Left cardiac atrium (tissue), 4 donors: ENCODE data around the gene BMI1. TPM values are rescaled to one million over a fixed set of nuclear protein-coding genes. Genes with fewer than 3 reads are reported as not detected.
"Not testable (repeated sequence)": the region's sequence is repeated elsewhere in the genome, so short reads cannot be mapped to it uniquely, and the experiment has no call there.

Source experiments
- ATAC-seq, 2 donors: fragments of 200-7000 bp; cut with Tn5 transposase; one replicate each; pipeline ENCODE4 v1.9.1; 2020; ENCODE audit warnings: mild to moderate bottlenecking in 2 of 2, moderate library complexity in 2 of 2
- DNase-seq: peaks from one replicate; pipeline ENCODE4 v3.0.0-alpha.2; 2020
- intact Hi-C, 2 donors: fragments of 100-400 bp; cut with DNase I; formaldehyde crosslinking; loops; one replicate each; pipeline versions ENCODE4 v1.14.1 to v1.15.1; 2022 to 2023
- long read RNA-seq: library from polyadenylated mRNA; unstranded; transcript quantifications from one replicate; pipeline ENCODE4 v2.0.0, GENCODE V29; 2021
- total RNA-seq, 2 donors: library from RNA; stranded (reverse); fragmentation: NEBNext Ultra II Directional; extraction: Animal tissue kit (Norgen Biotek cat#: 25700); gene quantifications; one replicate each; pipeline ENCODE4 v1.2.1, GENCODE V29; 2021
- donor health status: DM: no; HTN: yes; CAD: no.
- donor health status: DM: no; HTN: yes; CAD: no; lungs with severe emphysema.
- donor health status: DM: yes; HTN: yes; CAD: no.
- donor health status: Dilated cardiomyopathy.

The BMI1 gene
- total RNA-seq = 10 to 100 TPM; 39.9 to 40.5 TPM
- long read RNA-seq, transcript BMI1-201 (10 exons, 3,428 nt) = major isoform, 12 of 14 reads
- long read RNA-seq, partial matches to known transcripts = 0 of 14 reads
- long read RNA-seq, other reads (novel, unspliced or antisense) = 2 of 14 reads

- intact Hi-C loops = no loop called here
- DNase-seq (peak; percentile 81), ATAC-seq (peak; percentile 79)
Measured at GRCh38 chr10:22320591-22321155, at the start of gene BMI1. Gene BMI1 (plus strand): TSS chr10:22321099. CDS start chr10:22326450, 5,351 bp downstream.

DNA sequence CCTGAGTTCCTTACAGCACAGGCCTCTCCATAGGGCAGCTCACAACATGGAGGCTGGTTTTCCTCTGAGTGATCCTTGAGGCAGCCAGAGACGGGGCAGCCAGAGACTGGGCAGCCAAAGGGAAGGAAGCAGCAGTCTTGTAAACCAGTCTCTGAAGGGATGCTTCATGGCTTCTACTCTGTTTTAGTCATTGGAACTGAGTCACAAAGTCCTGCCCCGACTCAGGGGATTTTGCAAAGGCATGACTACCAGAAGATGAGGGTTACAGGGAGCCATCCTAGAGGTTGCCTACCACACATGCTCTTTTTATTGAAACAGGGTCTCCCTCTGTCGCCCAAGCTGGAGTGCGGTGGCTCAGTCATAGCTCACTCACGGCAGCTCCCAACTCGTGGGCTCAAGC is 49.1 kb upstream of the BMI1 start:
- intact Hi-C loops = no loop called here
- ATAC-seq (no peak), DNase-seq (no peak)

DNA sequence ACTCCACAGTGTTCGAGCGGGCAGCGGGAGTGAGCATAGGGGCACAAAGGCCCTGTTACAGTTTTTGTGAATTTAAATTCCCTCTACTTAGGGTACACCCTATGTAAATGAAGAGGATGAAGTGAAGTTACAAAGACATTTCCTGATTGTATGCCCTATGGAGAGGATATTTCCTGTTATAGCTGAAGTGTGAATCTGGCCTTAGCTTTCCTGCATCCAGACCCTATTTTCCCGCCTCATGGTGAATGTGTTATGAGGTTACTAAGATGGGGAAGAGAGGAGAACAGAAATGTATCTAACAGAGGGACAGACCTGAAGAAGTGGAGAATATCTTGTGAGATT is 42.5 kb upstream of the BMI1 start:
- intact Hi-C loops = no loop called here
- no peak for ATAC-seq
- no peak for DNase-seq

DNA sequence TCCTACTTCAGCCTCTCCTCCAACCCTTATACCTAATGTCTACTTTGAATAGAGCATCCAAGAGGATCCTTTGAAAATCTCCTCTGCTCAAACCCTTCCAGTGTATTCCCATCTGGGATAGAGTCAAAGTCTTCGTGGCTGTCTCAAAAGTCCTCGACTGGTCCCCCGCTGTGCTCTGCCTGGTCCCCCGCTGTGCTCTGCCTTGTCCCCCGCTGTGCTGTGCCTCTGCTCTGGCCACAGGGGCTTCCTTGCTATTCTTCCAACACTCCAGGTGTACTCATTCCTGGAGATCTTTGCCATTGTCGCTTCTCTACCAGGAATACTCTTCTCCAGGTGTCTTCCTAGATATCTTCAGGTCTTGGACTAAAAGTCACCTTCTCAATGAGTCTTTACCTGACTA is 40.8 kb upstream of the BMI1 start:
- DNase-seq (no peak), ATAC-seq (no peak)
- intact Hi-C loops = no loop called here

- intact Hi-C loops = no loop called here
- DNase-seq (no peak), ATAC-seq (no peak)
Measured at GRCh38 chr10:22285130-22285529, 35.8 kb upstream of the BMI1 start.

DNA sequence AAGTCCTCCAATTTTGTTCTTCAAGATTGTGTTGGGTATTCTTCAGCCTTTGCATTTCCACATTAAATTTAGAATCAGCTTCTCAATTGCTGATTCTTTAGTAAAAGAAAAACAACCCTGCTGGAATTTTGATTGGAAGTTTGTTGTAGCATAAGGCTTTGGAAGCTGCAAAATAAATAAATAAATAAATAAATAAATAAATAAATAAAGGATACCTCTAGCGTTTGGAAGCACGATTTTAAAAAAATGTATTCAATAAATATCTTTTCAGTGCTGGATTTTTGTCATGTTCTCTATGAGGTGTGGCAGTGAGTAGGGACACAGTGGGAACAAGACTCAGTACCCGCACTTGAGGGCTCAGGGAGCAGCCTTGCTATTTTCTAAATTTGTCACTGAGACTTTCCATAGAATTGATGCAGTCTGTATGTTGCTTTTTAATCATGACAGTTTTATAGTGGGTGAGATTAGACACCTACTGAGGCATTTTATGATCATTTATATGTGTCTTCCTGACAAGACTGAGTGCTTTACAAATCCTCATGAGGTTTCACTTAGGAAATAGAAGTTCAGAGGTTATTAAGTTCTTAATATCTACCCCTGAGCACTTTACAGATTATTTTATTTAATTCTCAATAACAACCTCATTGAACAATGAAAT is 27.0 kb upstream of the BMI1 start:
- intact Hi-C loops = no loop called here
- DNase-seq (no peak), ATAC-seq (no peak)

DNA sequence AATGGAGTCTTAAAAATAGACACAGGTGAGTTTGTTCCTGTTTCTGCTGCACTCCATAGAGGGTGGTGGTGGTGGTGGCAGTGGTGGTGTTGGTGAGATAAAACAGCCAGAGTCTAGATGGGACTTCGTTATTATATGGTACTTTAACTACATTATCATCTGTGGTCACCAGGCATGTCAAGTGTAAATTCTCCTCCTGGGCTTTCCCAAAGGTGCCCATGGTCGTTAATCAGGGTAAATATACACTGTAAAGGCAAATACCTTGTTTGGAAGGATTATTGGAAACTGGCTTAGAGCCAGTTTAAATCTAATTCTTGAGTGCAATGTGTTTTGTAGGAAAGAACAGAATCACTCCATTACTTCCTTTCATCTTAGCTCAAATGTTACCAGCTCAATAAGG is 26.2 kb upstream of the BMI1 start:
- ATAC-seq (no peak), DNase-seq (no peak)
- intact Hi-C loops = no loop called here

DNA sequence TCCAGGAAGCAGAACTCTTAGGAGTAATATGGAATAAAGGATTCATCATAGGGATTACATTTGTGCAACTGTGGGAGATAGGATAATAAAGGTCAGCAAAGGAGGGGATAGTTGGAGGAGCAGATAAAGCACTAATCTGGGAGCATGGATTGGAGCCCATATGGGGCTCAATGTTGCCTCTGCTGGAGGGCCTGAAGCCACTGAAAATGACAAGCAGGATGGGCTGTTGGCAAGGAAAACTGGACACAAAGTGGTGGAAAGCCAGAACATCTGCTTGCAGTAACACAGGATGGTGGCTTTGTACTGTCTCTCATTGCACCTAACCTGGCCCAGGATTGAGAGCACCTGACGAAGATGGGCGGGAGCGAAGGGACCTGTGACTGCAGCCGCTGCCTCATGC is 19.7 kb upstream of the BMI1 start:
- intact Hi-C loops = no loop called here

GRCh38 chr10:22303461-22303860 is 17.4 kb upstream of the BMI1 start:
- no peak for DNase-seq
- intact Hi-C loops = no loop called here
- ATAC-seq = no peak

More for the DNA sequence above, 19.7 kb upstream of the BMI1 start:
- DNase-seq (no peak), ATAC-seq (no peak)

GRCh38 chr10:22305721-22306120 is 15.2 kb upstream of the BMI1 start:
- no peak for DNase-seq
- intact Hi-C loops = no loop called here
- ATAC-seq = no peak

- DNase-seq (no peak), ATAC-seq (no peak)
- intact Hi-C loops = no loop called here
Measured at GRCh38 chr10:22308390-22308789, 12.5 kb upstream of the BMI1 start.

GRCh38 chr10:22309180-22310000 is 11.5 kb upstream of the BMI1 start:
- intact Hi-C loops = no loop called here
- DNase-seq (no peak), ATAC-seq (no peak)

- not testable (repeated sequence) for ATAC-seq, DNase-seq
- intact Hi-C loops = loop anchor here (10.0 kb wide), 2 partner anchors 55 to 305 kb away; partner anchors contain the start of gene DNAJC1 (in 1 of the 2)
Measured at GRCh38 chr10:22310012-22310411, 10.9 kb upstream of the BMI1 start.

- intact Hi-C loops = loop anchor here (10.0 kb wide), 2 partner anchors 56 to 306 kb away; partner anchors contain the start of gene DNAJC1 (in 1 of the 2)
- ATAC-seq = no peak
- DNase-seq = no peak
Measured at GRCh38 chr10:22310928-22311327, 10.0 kb upstream of the BMI1 start.

DNA sequence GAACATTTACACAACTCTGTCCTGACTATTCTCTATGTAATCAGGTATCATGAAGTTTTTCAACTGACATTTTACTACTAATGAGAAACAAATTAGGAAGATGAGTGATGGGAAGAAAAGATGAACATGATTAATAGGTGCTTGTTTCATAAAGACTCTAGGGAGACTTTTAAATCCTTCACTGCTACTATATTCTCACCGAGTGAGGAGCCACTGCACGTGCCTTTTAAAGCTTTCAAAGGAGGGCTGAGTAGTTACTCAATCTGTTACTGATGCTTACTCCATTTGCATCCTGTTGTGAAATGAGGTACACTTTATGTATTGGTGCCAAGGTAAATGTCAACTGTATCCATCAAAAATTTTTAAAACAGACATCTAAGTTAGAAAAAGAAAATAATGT is 6.0 kb upstream of the BMI1 start:
- ATAC-seq (no peak), DNase-seq (no peak)
- intact Hi-C loops = loop anchor here (5.0 to 10.0 kb wide), 4 partner anchors 60 to 310 kb away; partner anchors contain the start of gene DNAJC1 (in 1 of the 2)

- intact Hi-C loops = loop anchor here (5.0 to 10.0 kb wide), 4 partner anchors 61 to 311 kb away; partner anchors contain the start of gene DNAJC1 (in 1 of the 2)
- ATAC-seq (peak in 1 of 2 donors; percentile 5), DNase-seq (no peak)
Measured at GRCh38 chr10:22315455-22316285, 5.2 kb upstream of the BMI1 start.

- DNase-seq = peak; percentile 92
- ATAC-seq = peak; percentile 91 to 93
- intact Hi-C loops = loop anchor here (5.0 to 10.0 kb wide), 4 partner anchors 62 to 312 kb away; partner anchors contain the start of gene DNAJC1 (in 1 of the 2)
Measured at GRCh38 chr10:22316286-22317075, 4.4 kb upstream of the BMI1 start, which contains the start of gene COMMD3. Gene COMMD3 (plus strand): TSS chr10:22316388. CDS start chr10:22316418, 30 bp downstream.

- intact Hi-C loops = loop anchor here (5.0 to 10.0 kb wide), 4 partner anchors 62 to 312 kb away; partner anchors contain the start of gene DNAJC1 (in 1 of the 2)
- no peak for DNase-seq
- ATAC-seq = peak in 1 of 2 donors; percentile 11
Measured at GRCh38 chr10:22317076-22317370, 3.9 kb upstream of the BMI1 start.
